HepG2 (cell line): ENCODE measurements around the gene EBPL. TPM values are rescaled to one million over a fixed set of nuclear protein-coding genes. Genes with fewer than 3 reads are reported as not detected.

Experiments used
- ARNT ChIP-seq: fragments of 450-650 bp; IDR thresholded peaks from 2 replicates; pipeline ENCODE4 v1.6.1; 2017
- CCAR2 ChIP-seq: fragments of 200-400 bp; formaldehyde crosslinking; optimal IDR thresholded peaks from 2 replicates; pipeline ENCODE3; 2018; ENCODE audit warnings: low read depth, mild to moderate bottlenecking, low read length, moderate library complexity
- DDIT3 ChIP-seq: sonication (generic); formaldehyde crosslinking; IDR thresholded peaks from 2 replicates; pipeline ENCODE4 v1.4.0; 2020; ENCODE audit warnings: mild to moderate bottlenecking, missing genetic modification reagents
- ELF4 ChIP-seq: sonication (generic); formaldehyde crosslinking; IDR thresholded peaks from 2 replicates; pipeline ENCODE4 v1.5.0; 2020; ENCODE audit warnings: missing genetic modification reagents, mild to moderate bottlenecking, moderate library complexity, borderline replicate concordance
- FOSL1 ChIP-seq: sonication (generic); formaldehyde crosslinking; IDR thresholded peaks from 2 replicates; pipeline ENCODE4 v1.9.0; 2021; ENCODE audit warnings: missing genetic modification reagents, borderline replicate concordance
- FOXA3 ChIP-seq: IDR thresholded peaks from 2 replicates; pipeline ENCODE4 v1.6.1; 2016; ENCODE audit warnings: missing genetic modification reagents, missing compliant biosample characterization
- GATAD2A ChIP-seq: IDR thresholded peaks from 2 replicates; pipeline ENCODE4 v1.6.1; 2016
- GTF3A ChIP-seq: sonication (generic); formaldehyde crosslinking; conservative IDR thresholded peaks from 2 replicates; pipeline ENCODE4 v1.4.0; 2020; ENCODE audit warnings: mild to moderate bottlenecking, missing genetic modification reagents
- HNF1A ChIP-seq, 2 experiments: sonication (generic) in 1 of 2; formaldehyde crosslinking in 1 of 2; IDR thresholded peaks; 2 replicates each; pipeline versions ENCODE4 v1.4.0 to v1.6.1; 2016 to 2020; ENCODE audit warnings: borderline replicate concordance in 1 of 2, low read depth in 1 of 2, mild to moderate bottlenecking in 1 of 2, missing genetic modification reagents in 1 of 2
- HOXA5 ChIP-seq: sonication (generic); formaldehyde crosslinking; IDR thresholded peaks from 2 replicates; pipeline ENCODE4 v1.4.0; 2020; ENCODE audit warnings: missing genetic modification reagents
- MXD4 ChIP-seq: IDR thresholded peaks from 2 replicates; pipeline ENCODE4 v1.6.1; 2016; ENCODE audit warnings: mild to moderate bottlenecking, missing biosample characterization, missing genetic modification reagents
- POLR2A ChIP-seq, 2 experiments: IDR thresholded peaks; 2 replicates each; pipeline ENCODE4 v1.6.1; 2011; ENCODE audit warnings: low read depth in 2 of 2, low read length in 2 of 2, mild to moderate bottlenecking in 1 of 2, moderate library complexity in 1 of 2; ENCODE audit not compliant: insufficient read depth in 1 of 2
- SNAPC2 ChIP-seq: sonication (generic); formaldehyde crosslinking; IDR thresholded peaks from 2 replicates; pipeline ENCODE4 v1.8.1; 2022; ENCODE audit warnings: mild to moderate bottlenecking, missing genetic modification reagents
- TCF7L2 ChIP-seq: IDR thresholded peaks from 2 replicates; pipeline ENCODE4 v1.6.1; 2011; ENCODE audit warnings: mild to moderate bottlenecking, low read depth, low read length, moderate library complexity
- U2AF1 ChIP-seq: fragments of 200-400 bp; formaldehyde crosslinking; optimal IDR thresholded peaks from 2 replicates; pipeline ENCODE3; 2017; ENCODE audit warnings: mild to moderate bottlenecking, low read depth, low read length
- UBTF ChIP-seq: sonication (generic); formaldehyde crosslinking; IDR thresholded peaks from 2 replicates; pipeline ENCODE4 v1.4.0; 2020; ENCODE audit warnings: mild to moderate bottlenecking, missing genetic modification reagents
- XBP1 ChIP-seq: sonication (generic); formaldehyde crosslinking; IDR thresholded peaks from 2 replicates; pipeline ENCODE4 v1.5.0; 2020; ENCODE audit warnings: missing genetic modification reagents
- ZBTB39 ChIP-seq: sonication (generic); formaldehyde crosslinking; IDR thresholded peaks from 2 replicates; pipeline ENCODE4 v1.5.0; 2020; ENCODE audit warnings: missing genetic modification reagents
- ZC3H13 ChIP-seq: sonication (generic); formaldehyde crosslinking; IDR thresholded peaks from 2 replicates; pipeline ENCODE4 v1.8.1; 2023; ENCODE audit warnings: mild to moderate bottlenecking, missing genetic modification reagents, moderate library complexity
- ZNF510 ChIP-seq: sonication (generic); formaldehyde crosslinking; IDR thresholded peaks from 2 replicates; pipeline ENCODE4 v1.4.0; 2020; ENCODE audit warnings: low read depth, mild to moderate bottlenecking, missing genetic modification reagents
- ZNF652 ChIP-seq: IDR thresholded peaks from 2 replicates; pipeline ENCODE4 v1.6.1; 2016; ENCODE audit warnings: low read depth, borderline replicate concordance
- ZNF883 ChIP-seq: sonication (generic); formaldehyde crosslinking; IDR thresholded peaks from 2 replicates; pipeline ENCODE4 v1.5.1; 2020; ENCODE audit warnings: mild to moderate bottlenecking, missing genetic modification reagents; ENCODE audit errors: not compliant biosample characterization
- polyA plus RNA-seq, 8 experiments: library from polyadenylated mRNA; depleted of rRNA in 3 of 8; stranded (reverse) in 7 of 8; unstranded in 1 of 8; fragments of >200 nt; fragmentation: Illumina TruSeq in 4 of 8; extraction: Trizol in 4 of 8; gene quantifications; 2 replicates each; pipeline versions ENCODE4 v1.2.1 to v1.2.3, GENCODE V29; 2011 to 2016; ENCODE audit warnings: low read depth in 4 of 8, missing spikeins in 1 of 8, mixed read lengths in 1 of 8; ENCODE audit not compliant: insufficient read depth in 1 of 8
- total RNA-seq, 5 experiments: library from RNA; depleted of rRNA; stranded (reverse); fragments of >200 nt; fragmentation: Illumina TruSeq; extraction: Trizol; gene quantifications; 2 replicates each; pipeline ENCODE4 v1.2.3, GENCODE V29; 2016; ENCODE audit warnings: low read depth in 1 of 5

EBPL gene
- total and polyA plus RNA-seq, 2 of the 13 experiments (the other 11 are each of a cell fraction or from before 2014, with no cell fraction given) = 96.5 to 152 TPM

- TF ChIP-seq ZC3H13 (no peak), ELF4 (CRISPR knock-in tag) (no peak), HNF1A (IDR thresholded peaks at IDR 0.05; ENCODE audit: low read depth) (peak; percentile 11; the same call in 1 of the 2 replicates), HNF1A (CRISPR knock-in tag; IDR thresholded peaks at IDR 0.05; ENCODE audit: borderline replicate concordance) (no peak), ARNT (no peak), MXD4 (CRISPR knock-in tag) (no peak), HOXA5 (CRISPR knock-in tag) (no peak), POLR2A (IDR thresholded peaks at IDR 0.05; ENCODE audit: insufficient read depth in 1 of 2, low read depth in 2 of 2, low read length in 2 of 2) (no peak; a peak in 1 of 4 replicates), XBP1 (CRISPR knock-in tag) (no peak), TCF7L2 (no peak), GTF3A (CRISPR knock-in tag) (no peak), SNAPC2 (CRISPR knock-in tag) (no peak), U2AF1 (no peak), FOSL1 (CRISPR knock-in tag) (no peak), ZNF883 (CRISPR knock-in tag) (no peak), DDIT3 (CRISPR knock-in tag) (no peak), FOXA3 (CRISPR knock-in tag) (peak; percentile 57; the same call in 1 of the 2 replicates), ZNF652 (CRISPR knock-in tag) (peak; percentile 86), GATAD2A (CRISPR knock-in tag) (no peak; the same call in 1 of the 2 replicates), ZNF510 (no peak), UBTF (CRISPR knock-in tag) (no peak), ZBTB39 (CRISPR knock-in tag) (no peak), CCAR2 (no peak)
These were observed 922 bp downstream of the EBPL start (continued) for GRCh38 chr13:49690133-49690994.
